Measurements from ENCODE around the gene MLLT1.

DNA sequence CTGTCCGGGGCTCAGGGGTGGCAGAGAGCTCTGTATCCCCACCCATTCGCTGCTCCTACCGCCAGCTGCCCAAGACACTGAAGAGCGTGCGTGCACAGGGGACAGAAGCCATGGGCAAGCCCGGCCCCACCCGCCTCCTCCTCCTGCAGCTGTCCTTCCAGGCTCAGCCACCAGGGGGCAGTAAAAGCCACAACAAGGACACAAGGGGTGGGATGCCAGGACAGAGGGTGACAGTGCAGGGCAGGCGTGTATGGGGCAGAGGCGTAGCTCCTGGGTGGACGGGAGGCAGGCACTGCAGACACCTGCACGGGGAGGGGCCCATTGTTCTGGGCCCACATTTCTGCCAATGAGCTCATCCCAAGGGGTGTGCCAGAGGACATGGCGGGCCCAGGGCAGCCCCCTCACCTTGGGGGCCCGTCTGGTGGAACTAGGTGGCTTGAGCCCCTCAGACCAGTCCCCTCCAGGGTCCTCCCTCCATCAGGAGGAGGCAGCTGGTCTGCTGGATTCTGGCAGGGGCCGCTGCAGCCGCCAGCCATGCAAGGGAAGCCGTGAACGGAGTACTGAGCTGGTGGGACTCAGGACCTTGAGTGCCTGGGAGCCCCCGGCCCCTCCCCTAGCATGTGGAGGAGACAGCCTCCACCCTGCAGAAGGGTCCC, 61.2 kb downstream of the MLLT1 start:
- TF ChIP-seq, protein P1, sequence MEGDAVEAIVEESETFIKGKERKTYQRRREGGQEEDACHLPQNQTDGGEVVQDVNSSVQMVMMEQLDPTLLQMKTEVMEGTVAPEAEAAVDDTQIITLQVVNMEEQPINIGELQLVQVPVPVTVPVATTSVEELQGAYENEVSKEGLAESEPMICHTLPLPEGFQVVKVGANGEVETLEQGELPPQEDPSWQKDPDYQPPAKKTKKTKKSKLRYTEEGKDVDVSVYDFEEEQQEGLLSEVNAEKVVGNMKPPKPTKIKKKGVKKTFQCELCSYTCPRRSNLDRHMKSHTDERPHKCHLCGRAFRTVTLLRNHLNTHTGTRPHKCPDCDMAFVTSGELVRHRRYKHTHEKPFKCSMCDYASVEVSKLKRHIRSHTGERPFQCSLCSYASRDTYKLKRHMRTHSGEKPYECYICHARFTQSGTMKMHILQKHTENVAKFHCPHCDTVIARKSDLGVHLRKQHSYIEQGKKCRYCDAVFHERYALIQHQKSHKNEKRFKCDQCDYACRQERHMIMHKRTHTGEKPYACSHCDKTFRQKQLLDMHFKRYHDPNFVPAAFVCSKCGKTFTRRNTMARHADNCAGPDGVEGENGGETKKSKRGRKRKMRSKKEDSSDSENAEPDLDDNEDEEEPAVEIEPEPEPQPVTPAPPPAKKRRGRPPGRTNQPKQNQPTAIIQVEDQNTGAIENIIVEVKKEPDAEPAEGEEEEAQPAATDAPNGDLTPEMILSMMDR (IDR thresholded peaks at IDR 0.05) = peak; percentile 90
- no peak for TF ChIP-seq EZH2 (IDR thresholded peaks at IDR 0.05)
